Colon (tissue), 2 donors: ENCODE results near the gene ST6GALNAC4.
"Not testable (repeated sequence)": the region's sequence is repeated elsewhere in the genome, so short reads cannot be mapped to it uniquely, and the experiment has no call there.

Source experiments
- FAIRE-seq: peaks from 2 replicates; lab custom pipeline; 2012; peaks lifted over from hg19 to GRCh38; lab: Jason Lieb, UNC
- donor health status: control.
- donor health status: control.

The ST6GALNAC4 gene

GRCh38 chr9:127885508-127886281 is 31.1 kb downstream of the ST6GALNAC4 start:
- FAIRE-seq = no peak

DNA sequence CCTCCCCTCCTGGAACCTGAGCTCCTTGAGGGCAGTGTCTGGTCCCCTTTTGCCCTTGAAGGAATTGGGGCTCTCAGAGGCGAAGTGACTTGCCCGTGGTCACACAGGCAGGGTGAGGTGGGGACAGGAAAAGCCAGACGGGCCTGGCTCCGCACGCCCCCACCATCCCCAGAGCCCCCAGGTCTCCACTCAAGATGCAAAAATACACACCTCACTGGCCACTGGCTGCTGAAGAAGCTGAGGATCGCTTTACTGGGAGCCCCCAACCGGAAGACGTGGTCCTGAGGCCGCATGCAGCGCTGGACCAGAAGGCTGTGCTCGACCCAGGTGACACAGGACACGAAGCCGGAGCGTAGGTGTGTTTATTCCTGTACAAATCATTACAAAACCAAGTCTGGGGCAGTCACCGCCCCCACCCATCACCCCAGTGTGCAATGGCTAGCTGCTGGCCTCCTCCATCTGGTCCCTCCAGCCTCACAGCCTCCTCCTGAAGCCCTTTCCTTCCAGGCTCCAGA is 31.8 kb downstream of the ST6GALNAC4 start:
- no peak for FAIRE-seq

GRCh38 chr9:127884427-127884911 is 32.4 kb downstream of the ST6GALNAC4 start:
- FAIRE-seq = no peak

- FAIRE-seq = no peak
These were observed 32.9 kb downstream of the ST6GALNAC4 start for GRCh38 chr9:127883959-127884358.

DNA sequence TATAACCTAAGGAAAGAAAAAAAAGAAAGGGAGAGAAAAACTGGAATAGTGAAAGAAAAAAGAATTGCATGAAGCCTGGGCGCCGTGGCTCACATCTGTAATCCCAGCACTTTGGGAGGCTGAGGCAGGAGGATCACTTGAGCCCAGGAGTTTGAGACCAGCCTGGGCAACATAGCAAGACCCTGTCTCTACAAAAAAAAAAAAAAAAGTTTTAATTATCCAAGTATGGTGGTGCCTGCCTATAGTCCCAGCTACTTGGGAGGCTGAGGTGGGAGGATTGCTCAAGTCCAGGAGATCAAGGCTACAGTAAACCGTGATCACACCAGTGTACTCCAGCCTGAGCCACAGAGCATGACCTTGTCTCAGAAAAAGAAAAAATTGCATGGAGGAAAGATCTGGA is 35.1 kb downstream of the ST6GALNAC4 start:
- FAIRE-seq = not testable (repeated sequence)

GRCh38 chr9:127880143-127880542 is 36.7 kb downstream of the ST6GALNAC4 start:
- FAIRE-seq = no peak

DNA sequence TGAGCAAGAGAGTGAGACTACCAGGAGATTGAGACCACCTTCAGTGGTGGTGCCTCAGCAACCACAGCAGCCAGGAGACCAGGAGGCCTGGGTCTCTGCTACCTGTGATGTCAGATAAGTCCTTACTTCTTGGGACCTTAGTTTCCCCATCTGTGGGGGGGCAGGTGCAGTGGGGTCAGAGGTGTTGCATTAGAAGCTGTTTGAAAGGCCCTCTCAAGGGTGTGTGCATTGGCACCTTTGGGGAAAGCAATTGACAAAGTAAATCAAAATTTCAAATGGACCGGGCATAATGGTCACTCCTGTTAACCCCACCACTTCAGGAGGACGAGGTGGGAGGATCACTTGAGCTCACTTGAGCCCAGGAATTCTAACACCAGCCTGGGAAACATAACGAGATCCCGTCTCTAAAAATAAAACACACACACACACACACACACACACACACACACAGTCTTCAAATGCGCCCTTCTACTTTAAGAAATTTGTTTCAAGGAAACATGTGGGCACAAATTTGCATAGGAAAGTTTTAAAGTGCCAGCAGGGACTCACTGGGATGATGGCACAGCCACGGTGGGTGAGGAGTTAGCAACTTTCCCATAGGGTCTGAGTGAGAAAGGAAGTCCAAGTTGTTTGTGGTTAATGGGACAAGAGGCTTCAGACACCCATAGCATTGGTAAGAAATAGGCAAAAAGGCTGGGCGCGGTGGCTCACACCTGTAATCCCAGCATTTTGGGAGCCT is 38.0 kb downstream of the ST6GALNAC4 start:
- no peak for FAIRE-seq

DNA sequence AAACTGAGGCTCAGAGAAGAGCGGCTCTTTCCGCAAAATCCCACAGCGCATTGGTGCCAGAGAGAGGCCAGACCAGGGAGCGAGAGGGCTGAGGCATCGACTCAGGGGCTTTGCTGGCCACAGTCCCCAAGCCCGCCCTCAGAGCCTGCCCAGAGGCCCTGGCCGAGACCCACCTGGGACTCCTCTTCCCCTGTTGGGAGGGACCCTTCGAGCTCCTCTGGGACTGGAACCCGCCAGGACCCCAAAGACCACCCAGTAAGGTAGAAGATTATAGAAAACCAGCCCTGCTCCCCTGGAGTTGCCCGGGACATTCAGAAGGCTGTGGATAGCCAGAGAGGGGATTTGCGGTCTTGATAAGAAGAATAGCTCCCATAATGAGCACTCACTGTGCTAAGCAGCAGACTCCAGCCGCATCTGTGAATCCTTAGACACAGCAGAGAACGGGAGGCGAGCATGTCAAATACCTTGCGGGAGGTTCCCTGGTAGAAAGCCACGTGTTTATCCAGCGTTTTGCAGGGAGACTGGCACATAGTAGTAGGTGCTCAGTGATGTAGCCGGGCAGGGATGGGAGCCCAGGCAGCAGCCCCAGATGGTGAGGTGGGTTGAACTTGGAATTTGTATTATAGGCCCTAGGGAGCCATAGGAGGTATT is 38.7 kb downstream of the ST6GALNAC4 start:
- FAIRE-seq = no peak

DNA sequence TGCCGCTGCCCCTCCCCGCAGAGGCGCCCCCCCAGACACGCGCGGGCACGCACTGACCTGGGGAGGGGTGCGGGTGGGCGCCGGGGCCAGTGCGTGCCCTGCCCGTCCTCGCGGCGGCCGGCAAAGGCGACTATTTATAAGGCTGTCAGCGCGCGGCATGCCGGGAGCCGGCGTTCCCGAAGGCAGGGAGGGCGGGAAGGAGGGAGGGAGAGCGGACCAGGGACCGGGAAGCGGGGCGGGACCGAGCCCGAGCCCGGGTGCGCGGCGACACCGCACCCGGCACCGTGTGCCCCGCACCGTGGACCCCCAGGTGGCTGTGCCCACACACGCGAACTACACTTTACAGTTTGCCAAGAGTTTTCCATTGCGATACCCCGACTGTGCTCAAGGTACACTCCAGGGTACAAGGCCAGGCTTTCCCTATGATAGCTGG is 39.3 kb downstream of the ST6GALNAC4 start, which contains the start of gene AK1:
Gene AK1, minus strand, starts transcription at position 110 of the 433 bp plus-strand sequence. CDS start 3,058 bp downstream, outside the sequence.
- no peak for FAIRE-seq

DNA sequence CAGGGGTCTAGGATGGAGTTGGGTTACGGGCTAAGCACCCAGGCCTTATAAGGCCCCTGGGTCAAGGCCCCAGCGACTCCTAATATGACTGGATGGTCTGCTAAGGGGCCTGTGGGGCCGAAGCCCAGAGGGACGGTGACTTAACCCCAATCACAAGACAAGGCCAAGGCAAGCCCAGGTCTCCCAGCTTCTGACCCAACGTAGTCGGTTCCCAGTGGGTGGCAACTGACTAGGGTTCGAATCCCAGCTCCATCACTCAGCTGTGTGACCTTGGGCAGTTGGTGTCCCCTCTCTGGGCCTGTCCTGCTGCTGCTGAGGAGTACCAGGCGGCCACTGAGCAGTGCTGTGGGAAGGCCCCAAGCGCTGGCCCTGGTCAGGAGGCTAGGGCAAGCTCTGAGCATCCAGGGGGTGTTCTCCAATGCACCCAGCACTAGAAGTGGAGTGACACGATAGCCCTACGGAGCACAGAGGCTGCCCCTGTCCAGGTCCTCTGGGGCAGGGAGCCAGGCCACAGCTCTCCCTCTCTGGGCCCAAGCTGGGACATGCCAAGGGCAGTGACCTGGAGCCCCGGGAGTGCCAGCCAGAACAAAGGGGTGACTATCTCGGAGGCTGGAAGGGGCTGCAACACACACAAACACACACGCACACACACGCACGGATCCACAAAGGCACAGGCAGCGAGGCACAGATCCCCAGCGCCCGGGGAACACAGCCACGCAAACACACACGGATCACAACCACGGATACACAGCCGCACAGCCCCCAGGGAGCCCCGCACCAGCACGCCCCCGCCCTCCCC is 39.9 kb downstream of the ST6GALNAC4 start:
- no peak for FAIRE-seq

DNA sequence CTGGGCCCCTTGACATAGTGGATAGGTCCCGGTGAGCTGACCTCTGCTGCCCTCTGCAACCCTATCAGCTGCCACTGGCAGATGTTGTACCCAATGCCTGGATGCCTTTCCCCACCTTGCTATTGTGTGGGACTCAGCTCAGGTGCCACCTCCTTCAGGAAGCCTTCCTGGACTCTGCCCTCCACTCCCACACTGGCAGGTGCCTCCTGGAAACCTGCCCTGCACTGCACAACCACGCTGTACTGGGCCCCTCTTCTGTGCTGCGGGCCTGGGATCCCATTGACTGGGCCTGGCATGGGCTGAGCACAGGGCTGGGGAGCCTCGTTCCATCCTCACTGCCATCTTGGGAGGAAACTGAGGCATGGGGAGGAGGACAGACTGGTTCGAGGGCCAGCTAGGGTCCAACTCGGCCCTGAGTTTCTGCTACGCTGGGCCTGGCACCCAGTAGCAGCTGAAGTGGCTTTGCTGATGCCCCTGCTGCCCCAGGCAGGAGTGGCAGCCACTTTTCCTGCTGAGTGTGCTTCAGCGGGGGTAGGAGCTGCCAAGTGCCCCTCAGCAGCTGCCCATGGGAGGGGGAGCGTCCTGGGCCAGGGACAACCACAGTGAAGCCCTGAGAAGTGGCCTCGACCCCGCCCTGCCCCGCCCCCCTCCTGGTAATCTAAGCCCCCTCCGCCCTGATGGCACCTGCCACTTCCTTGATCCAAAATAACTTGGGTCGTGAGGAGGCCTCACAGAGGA is 40.6 kb downstream of the ST6GALNAC4 start:
- FAIRE-seq = no peak

DNA sequence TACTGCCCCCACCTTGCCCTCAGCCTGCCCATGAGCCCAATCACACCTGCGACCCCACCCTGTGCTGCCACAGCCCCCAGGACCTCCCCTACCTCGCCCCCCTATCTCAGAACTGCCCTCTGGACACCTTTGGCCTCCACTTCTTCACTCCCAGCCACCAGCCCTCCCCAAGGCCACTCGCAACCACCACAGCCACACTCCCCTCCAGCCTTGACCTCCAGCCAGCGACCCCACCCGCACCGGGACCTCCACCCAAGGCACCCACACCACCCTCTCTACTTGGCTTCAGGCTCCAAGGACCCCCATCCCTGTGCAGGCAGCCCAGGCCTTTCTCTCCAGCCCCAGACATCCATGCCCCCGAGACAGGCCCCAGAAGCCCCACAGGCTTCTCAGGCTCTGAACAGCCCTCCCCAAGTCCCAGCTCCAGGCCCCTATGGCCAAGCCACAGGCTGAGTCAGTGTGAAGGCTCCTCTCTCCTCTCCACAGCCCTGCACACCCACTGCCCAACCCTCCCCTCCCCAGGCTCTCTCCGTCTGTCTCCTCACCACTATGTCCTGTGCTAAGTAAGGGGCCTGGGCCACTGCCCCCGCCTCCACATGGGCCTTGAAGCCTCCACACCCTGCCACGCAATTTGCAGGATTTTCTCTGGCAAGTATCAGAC is 41.4 kb downstream of the ST6GALNAC4 start:
- no peak for FAIRE-seq

DNA sequence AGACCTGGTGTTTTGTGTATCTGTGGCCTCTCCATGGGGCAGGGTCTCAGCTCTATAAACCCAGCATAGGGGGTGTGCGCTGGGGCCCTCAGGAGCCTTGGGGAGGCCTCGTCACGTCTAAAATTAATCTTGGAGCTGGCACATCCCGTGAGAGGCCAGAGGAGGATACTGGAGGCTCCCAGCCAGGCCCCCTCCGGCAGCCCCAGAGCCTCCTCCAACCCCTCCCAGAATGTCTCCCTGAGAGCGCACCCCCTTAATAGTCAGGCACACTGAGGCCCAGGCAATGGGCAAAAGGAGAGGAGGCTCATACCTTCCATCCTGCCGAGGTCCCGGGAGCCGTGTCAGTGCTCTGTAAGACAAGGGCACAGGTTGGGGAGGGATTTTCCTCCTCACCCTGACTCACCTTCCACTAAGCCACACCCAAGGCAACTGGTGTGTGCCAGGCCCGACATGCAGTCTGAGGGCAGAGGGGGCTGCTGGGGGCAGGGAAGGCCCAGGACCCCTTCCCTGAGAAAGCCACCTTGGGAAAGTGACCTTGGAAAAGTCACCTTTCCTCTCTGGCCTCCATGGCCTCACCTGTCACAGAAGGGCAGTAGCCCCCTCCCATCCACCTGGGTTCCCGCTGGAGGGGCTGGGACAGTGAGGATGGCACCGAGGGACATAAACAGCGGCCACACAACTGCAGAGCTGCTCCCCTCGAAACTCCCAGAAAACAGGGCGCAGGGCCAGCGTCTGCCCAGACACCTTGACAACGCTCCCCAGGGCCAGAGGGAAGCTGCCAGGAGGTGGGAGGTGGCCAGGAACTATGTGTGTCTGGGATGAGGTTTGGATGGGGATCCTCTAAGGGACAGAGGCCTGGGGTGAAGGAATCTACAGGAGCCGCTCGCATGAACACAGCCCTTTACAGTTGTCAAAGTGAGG is 42.3 kb downstream of the ST6GALNAC4 start:
- no peak for FAIRE-seq

GRCh38 chr9:127873886-127874285 is 43.0 kb downstream of the ST6GALNAC4 start:
- no peak for FAIRE-seq

DNA sequence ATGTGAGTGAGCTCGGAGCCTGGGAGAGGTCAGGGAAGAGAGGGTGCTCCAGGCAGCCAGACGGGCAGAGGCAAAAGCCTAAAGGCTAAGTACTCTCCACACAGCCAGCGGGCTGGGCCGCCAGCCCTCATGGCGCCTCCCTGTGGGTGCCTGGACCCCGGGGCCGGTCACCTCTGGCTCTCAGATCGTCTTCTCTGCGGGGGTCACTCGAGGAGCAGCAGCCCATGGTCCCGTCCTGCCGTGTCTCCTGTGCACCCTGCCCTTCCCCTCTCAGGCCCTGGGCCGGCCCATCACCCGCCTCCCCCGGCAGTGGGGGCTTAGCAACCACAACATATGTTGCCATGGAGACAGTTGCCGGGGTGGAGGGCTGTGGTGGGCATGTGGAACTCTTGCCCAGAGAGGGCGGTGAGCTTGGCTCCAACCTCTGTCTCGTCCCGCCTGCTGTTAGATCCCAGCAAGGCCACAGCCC is 43.6 kb downstream of the ST6GALNAC4 start:
- no peak for FAIRE-seq

- no peak for FAIRE-seq
These were observed 44.2 kb downstream of the ST6GALNAC4 start for GRCh38 chr9:127872369-127873222.

DNA sequence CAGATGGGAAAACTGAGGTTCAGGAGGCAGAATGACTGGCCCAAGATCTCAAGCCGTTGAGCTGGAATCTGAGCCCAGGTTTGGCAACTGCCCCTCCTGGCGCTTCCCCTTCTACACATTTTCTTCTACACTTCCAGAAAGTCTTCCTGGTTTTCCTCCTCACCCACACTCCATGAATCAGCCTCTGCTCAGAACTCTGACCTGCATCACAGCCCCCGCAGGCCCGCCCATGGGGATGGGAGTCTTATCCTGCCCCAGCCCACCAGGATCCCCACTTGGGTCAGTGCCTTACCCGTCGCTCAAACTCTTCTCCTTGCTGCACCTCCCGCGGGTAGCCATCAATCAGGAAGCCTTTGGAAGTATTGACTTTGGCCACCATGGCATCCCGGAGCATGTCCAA is 45.3 kb downstream of the ST6GALNAC4 start:
- no peak for FAIRE-seq

DNA sequence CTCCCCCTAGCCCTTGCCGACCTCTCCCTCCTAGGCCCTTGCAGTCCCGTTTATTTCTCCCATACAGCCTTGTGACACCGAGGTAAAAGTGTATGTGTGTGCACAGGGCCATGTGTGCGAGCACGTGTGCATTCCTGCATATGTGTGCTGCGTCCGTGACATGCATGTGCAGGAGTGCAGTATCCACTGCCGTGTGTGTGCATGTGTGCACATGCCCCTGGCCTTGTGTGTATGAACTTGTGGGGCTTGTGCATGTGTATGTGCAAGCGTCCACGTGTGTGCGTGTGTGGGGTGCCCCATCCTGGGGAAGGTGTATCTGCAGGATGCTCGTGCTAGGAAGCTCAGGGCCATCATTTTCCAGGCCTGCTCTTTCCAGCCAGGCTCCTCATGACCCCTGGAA is 46.0 kb downstream of the ST6GALNAC4 start:
- no peak for FAIRE-seq
